ENCODE results near the gene FPR1.

DNA sequence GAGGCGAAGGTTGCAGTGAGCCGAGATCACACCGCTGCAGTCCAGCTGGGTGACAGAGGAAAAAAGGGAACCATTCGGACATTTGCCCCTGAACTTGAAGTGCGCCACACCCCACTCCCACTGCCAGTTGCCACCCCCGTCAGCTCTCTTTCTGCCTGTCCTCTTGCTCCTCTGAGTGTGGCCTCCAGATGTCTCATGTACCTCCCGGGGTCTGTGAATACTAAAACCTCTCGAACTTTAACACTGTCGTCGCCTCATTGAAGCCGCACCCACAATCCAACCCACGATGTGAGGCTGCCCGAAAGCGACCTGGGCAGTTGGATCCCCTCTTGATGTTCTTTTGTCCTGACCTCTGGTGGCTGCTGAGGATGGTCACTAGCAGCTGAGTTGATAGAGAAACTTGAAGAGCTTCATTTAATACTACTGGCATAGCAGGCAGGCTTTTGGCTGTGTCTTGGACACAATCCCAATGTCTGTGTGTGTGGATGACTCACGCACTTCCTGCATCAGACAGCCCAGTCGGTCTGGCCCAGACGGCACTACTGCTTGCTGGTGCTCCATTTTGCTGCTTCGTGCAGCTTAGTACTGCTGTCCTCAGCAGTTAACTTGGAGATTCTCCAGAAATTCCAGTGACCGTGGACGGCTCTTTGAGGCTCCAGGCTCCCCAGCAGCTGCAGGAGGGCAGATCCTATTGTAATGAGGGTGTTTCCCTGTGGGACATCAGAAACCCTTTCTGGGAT, 47.5 kb upstream of the FPR1 start:
- TF ChIP-seq EZH2 (IDR thresholded peaks at IDR 0.05; ENCODE audit: insufficient read depth, poor library complexity, severe bottlenecking) = no peak
- TF ChIP-seq EZH2phosphoT487 (IDR thresholded peaks at IDR 0.05; ENCODE audit: insufficient read depth, low read depth) = no peak

Data from GM23248 (cell line).